Measurements from ENCODE around the gene THAP3. TPM values are rescaled to one million over a fixed set of nuclear protein-coding genes. Genes with fewer than 3 reads are reported as not detected.

THAP3 gene
- total RNA-seq, 5 donors from 2014 or later (not counting 1 experiment from before 2014, with no cell fraction given): 12.8 to 37.1 (median 26.1) TPM

- Mint-ChIP-seq H3K4me3 (peak overlapping the region; percentile 91 to 96 (median 92)), H3K27me3 (no peaks in the 10 kb centered on the region), H3K4me1 (peaks cover 41 to 45% (median 42%) of the 10 kb centered on the region in 3 donors), H3K27ac (peak overlapping the region; percentile 91 to 94), H3K9me3 (no peaks in the 10 kb centered on the region), H3K36me3 (no peaks in the 10 kb centered on the region)
- WGBS (ENCODE audit: insufficient coverage): 1% methylated on average over 21 of the region's 30 CpGs
- POLR2A ChIA-PET: interaction anchor here (0.6 to 0.8 kb wide), 3 partner anchors 17 to 336 kb away, joined by 3 to 5 read pairs (median 3); partner anchors contain the start of gene NOL9 (in 1 of the 2)
- peaks cover 2% of the 10 kb centered on the region in 2 donors for H3K36me3 ChIP-seq (ENCODE audit: control insufficient read depth in 2 of 2, extremely low read depth in 1 of 2, insufficient read depth in 1 of 2, low read length in 1 of 2)
- peaks cover 11 to 46% of the 10 kb centered on the region in 2 experiments for H3K4me1 ChIP-seq (ENCODE audit: control insufficient read depth in 1 of 2, extremely low read depth in 1 of 2, insufficient read depth in 2 of 2, low read length in 2 of 2)
- ATAC-seq (replicated peaks in 1 of 4): peak; percentile 11 to 50 (median 45)
- H3K27ac ChIP-seq (ENCODE audit: low read length): peak overlapping the region; percentile 83
- no peak for DNase-seq
- H3K9me3 ChIP-seq: no peaks in the 10 kb centered on the region
- H3K4me3 ChIP-seq (ENCODE audit: control insufficient read depth in 1 of 2, extremely low read depth in 1 of 2, low read length in 1 of 2): peak overlapping the region; percentile 81 to 85
- peaks cover 0 to 2% of the 10 kb centered on the region in 2 experiments for H3K27me3 ChIP-seq (replicated peaks in 1 of 2; ENCODE audit: control insufficient read depth in 2 of 2, extremely low read depth in 1 of 2, insufficient read depth in 2 of 2, low read length in 1 of 2)
- CTCF ChIA-PET: interaction anchor here (0.7 to 1.9 kb wide), 5 partner anchors 17 to 548 kb away, joined by 3 to 10 read pairs (median 4); partner anchors contain the start of genes TAS1R1 (in 1 of the 2) and THAP3 (in 1 of the 2)
These were observed 44.5 kb upstream of the THAP3 start for GRCh38 chr1:6580119-6580592.

GRCh38 chr1:6580593-6581409 is 43.9 kb upstream of the THAP3 start:
- Mint-ChIP-seq H3K9me3 (no peaks in the 10 kb centered on the region), H3K36me3 (no peaks in the 10 kb centered on the region), H3K4me1 (peaks cover 43 to 46% (median 44%) of the 10 kb centered on the region in 3 donors), H3K27ac (peak overlapping the region; percentile 86 to 94), H3K27me3 (no peaks in the 10 kb centered on the region), H3K4me3 (peak overlapping the region; percentile 91 to 96 (median 92))
- Histone ChIP-seq H3K36me3 (ENCODE audit: control insufficient read depth in 2 of 2, extremely low read depth in 1 of 2, insufficient read depth in 1 of 2, low read length in 1 of 2) (peaks cover 2 to 3% of the 10 kb centered on the region in 2 donors), H3K4me3 (ENCODE audit: control insufficient read depth in 1 of 2, extremely low read depth in 1 of 2, low read length in 1 of 2) (peak overlapping the region; percentile 81 to 85), H3K4me1 (ENCODE audit: control insufficient read depth in 1 of 2, extremely low read depth in 1 of 2, insufficient read depth in 2 of 2, low read length in 2 of 2) (peaks cover 11 to 50% of the 10 kb centered on the region in 2 experiments), H3K27me3 (replicated peaks in 1 of 2; ENCODE audit: control insufficient read depth in 2 of 2, extremely low read depth in 1 of 2, insufficient read depth in 2 of 2, low read length in 1 of 2) (no peaks in the 10 kb centered on the region), H3K27ac (ENCODE audit: low read length) (peak overlapping the region; percentile 83), H3K9me3 (no peaks in the 10 kb centered on the region)
- CTCF ChIA-PET: interaction anchor here (0.7 to 1.9 kb wide), 4 partner anchors 17 to 66 kb away, joined by 3 to 10 read pairs (median 3); partner anchors contain the start of gene TAS1R1 (in 1 of the 2)
- WGBS (ENCODE audit: insufficient coverage): 38% methylated on average over 17 of the region's 19 CpGs
- POLR2A ChIA-PET: interaction anchor here (0.6 kb wide), 3 partner anchors 26 to 336 kb away, joined by 3 to 5 read pairs (median 4); no protein-coding TSS in a partner anchor
- ATAC-seq (replicated peaks in 1 of 4): no peak
- DNase-seq: no peak

GRCh38 chr1:6581561-6582305 is 42.9 kb upstream of the THAP3 start:
- Mint-ChIP-seq H3K9me3 (no peaks in the 10 kb centered on the region), H3K4me1 (peaks cover 43 to 46% (median 44%) of the 10 kb centered on the region in 3 donors), H3K4me3 (peak overlapping the region; percentile 91 to 96 (median 92)), H3K27me3 (no peaks in the 10 kb centered on the region), H3K36me3 (no peaks in the 10 kb centered on the region), H3K27ac (peak overlapping the region; percentile 66 to 72)
- H3K9me3 ChIP-seq: no peaks in the 10 kb centered on the region
- H3K4me3 ChIP-seq (ENCODE audit: control insufficient read depth in 1 of 2, extremely low read depth in 1 of 2, low read length in 1 of 2): no peak overlapping the region
- peaks cover 2 to 5% of the 10 kb centered on the region in 2 donors for H3K36me3 ChIP-seq (ENCODE audit: control insufficient read depth in 2 of 2, extremely low read depth in 1 of 2, insufficient read depth in 1 of 2, low read length in 1 of 2)
- ChIA-PET POLR2A (interaction anchor here in 1 of 2 donors (0.6 to 0.7 kb wide), 3 partner anchors 22 to 81 kb away, joined by 3 to 7 read pairs (median 4); no protein-coding TSS in a partner anchor), CTCF (interaction anchor here in 1 of 2 donors (0.7 to 1.4 kb wide), 2 partner anchors 36 to 65 kb away, joined by 3 read pairs; no protein-coding TSS in a partner anchor)
- ATAC-seq (replicated peaks in 1 of 4): no peak
- H3K4me1 ChIP-seq (ENCODE audit: control insufficient read depth in 1 of 2, extremely low read depth in 1 of 2, insufficient read depth in 2 of 2, low read length in 2 of 2): peaks cover 11 to 55% of the 10 kb centered on the region in 2 experiments
- no CpG with 5 or more reads among the region's 10 CpGs for WGBS (ENCODE audit: insufficient coverage)
- no peaks in the 10 kb centered on the region for H3K27me3 ChIP-seq (replicated peaks in 1 of 2; ENCODE audit: control insufficient read depth in 2 of 2, extremely low read depth in 1 of 2, insufficient read depth in 2 of 2, low read length in 1 of 2)
- peak overlapping the region; percentile 12 for H3K27ac ChIP-seq (ENCODE audit: low read length)
- DNase-seq: peak in 2 of 35 experiments; percentile 8 to 23

- peak overlapping the region; percentile 66 to 72 for H3K27ac Mint-ChIP-seq
These were observed 42.3 kb upstream of the THAP3 start for GRCh38 chr1:6582370-6582769.

GRCh38 chr1:6584126-6585080 is 40.3 kb upstream of the THAP3 start:
- Histone ChIP-seq H3K4me1 (ENCODE audit: control insufficient read depth in 1 of 2, extremely low read depth in 1 of 2, insufficient read depth in 2 of 2, low read length in 2 of 2) (peaks cover 9 to 62% of the 10 kb centered on the region in 2 experiments), H3K27ac (ENCODE audit: low read length) (no peak overlapping the region), H3K27me3 (replicated peaks in 1 of 2; ENCODE audit: control insufficient read depth in 2 of 2, extremely low read depth in 1 of 2, insufficient read depth in 2 of 2, low read length in 1 of 2) (no peaks in the 10 kb centered on the region), H3K4me3 (ENCODE audit: control insufficient read depth in 1 of 2, extremely low read depth in 1 of 2, low read length in 1 of 2) (no peak overlapping the region), H3K9me3 (no peaks in the 10 kb centered on the region), H3K36me3 (ENCODE audit: control insufficient read depth in 2 of 2, extremely low read depth in 1 of 2, insufficient read depth in 1 of 2, low read length in 1 of 2) (peaks cover 22% of the 10 kb centered on the region in 2 donors)
- ATAC-seq (replicated peaks in 1 of 4): no peak
- Mint-ChIP-seq H3K27ac (peak overlapping the region; percentile 31 to 49), H3K9me3 (no peaks in the 10 kb centered on the region), H3K4me3 (no peak overlapping the region), H3K36me3 (no peaks in the 10 kb centered on the region), H3K4me1 (peaks cover 46 to 52% (median 47%) of the 10 kb centered on the region in 3 donors), H3K27me3 (no peaks in the 10 kb centered on the region)
- POLR2A ChIA-PET: no interaction called here
- DNase-seq: no peak
- 89% methylated on average over 18 of the region's 21 CpGs for WGBS (ENCODE audit: insufficient coverage)
- CTCF ChIA-PET: no interaction called here

More at GRCh38 chr1:6582370-6582769, 42.3 kb upstream of the THAP3 start:
- Mint-ChIP-seq H3K4me3 (peak overlapping the region; percentile 41 to 92 (median 51)), H3K9me3 (no peaks in the 10 kb centered on the region), H3K27me3 (no peaks in the 10 kb centered on the region), H3K36me3 (no peaks in the 10 kb centered on the region), H3K4me1 (peaks cover 44 to 50% (median 45%) of the 10 kb centered on the region in 3 donors)
- DNase-seq (no peak), ATAC-seq (replicated peaks in 1 of 4) (no peak)
- WGBS (ENCODE audit: insufficient coverage): no CpG with 5 or more reads among the region's 1 CpG
- CTCF ChIA-PET: interaction anchor here in 1 of 2 donors (1.4 kb wide), 1 partner anchor 64 kb away, joined by 3 read pairs; no protein-coding TSS in a partner anchor
- Histone ChIP-seq H3K36me3 (ENCODE audit: control insufficient read depth in 2 of 2, extremely low read depth in 1 of 2, insufficient read depth in 1 of 2, low read length in 1 of 2) (peaks cover 7% of the 10 kb centered on the region in 2 donors), H3K9me3 (no peaks in the 10 kb centered on the region), H3K27ac (ENCODE audit: low read length) (peak overlapping the region; percentile 8), H3K4me1 (ENCODE audit: control insufficient read depth in 1 of 2, extremely low read depth in 1 of 2, insufficient read depth in 2 of 2, low read length in 2 of 2) (peaks cover 11 to 61% of the 10 kb centered on the region in 2 experiments), H3K27me3 (replicated peaks in 1 of 2; ENCODE audit: control insufficient read depth in 2 of 2, extremely low read depth in 1 of 2, insufficient read depth in 2 of 2, low read length in 1 of 2) (no peaks in the 10 kb centered on the region), H3K4me3 (ENCODE audit: control insufficient read depth in 1 of 2, extremely low read depth in 1 of 2, low read length in 1 of 2) (no peak overlapping the region)
- POLR2A ChIA-PET: interaction anchor here in 1 of 2 donors (0.7 kb wide), 1 partner anchor 13 kb away, joined by 4 read pairs; no protein-coding TSS in a partner anchor
